Activated CD4-positive, alpha-beta T cell treated with anti-CD3 and anti-CD28 coated beads, Interleukin-2, amount 10 ng/mL, durations not matched to agents 7 days and 5 days (primary cell): Measurements from ENCODE around the gene RPL32. TPM values are rescaled to one million over a fixed set of nuclear protein-coding genes. Genes with fewer than 3 reads are reported as not detected.

ENCODE experiments used
- CTCF ChIA-PET: fragments of 350-600 bp; sonication (Branson Sonifier 250); formaldehyde crosslinking; loops from one replicate; lab custom pipeline; 2021; ENCODE audit warnings: antibody characterized with exemption; lab: Charles Lee
- POLR2A ChIA-PET: fragments of 350-600 bp; sonication (Branson Sonifier 250); formaldehyde crosslinking; loops from one replicate; lab custom pipeline; 2021; ENCODE audit warnings: antibody characterized with exemption; lab: Charles Lee
- DNase-seq: peaks from one replicate; pipeline ENCODE4 v3.0.0-alpha.2; 2020
- H3K27ac Mint-ChIP-seq: one replicate; pipeline ENCODE4 v1.8.0; 2021; ENCODE audit warnings: mild to moderate bottlenecking, moderate library complexity, mixed read lengths
- H3K27me3 Mint-ChIP-seq: one replicate; pipeline ENCODE4 v1.8.0; 2021; ENCODE audit warnings: mixed read lengths
- H3K36me3 Mint-ChIP-seq: one replicate; pipeline ENCODE4 v1.8.0; 2021; ENCODE audit warnings: low read depth, mixed read lengths
- H3K4me1 Mint-ChIP-seq: one replicate; pipeline ENCODE4 v1.8.0; 2021; ENCODE audit warnings: mixed read lengths
- H3K4me3 Mint-ChIP-seq: one replicate; pipeline ENCODE4 v1.8.0; 2021; ENCODE audit warnings: mild to moderate bottlenecking, moderate library complexity, mixed read lengths
- H3K9me3 Mint-ChIP-seq: one replicate; pipeline ENCODE4 v1.8.0; 2021; ENCODE audit warnings: mixed read lengths
- total RNA-seq, 2 experiments: library from RNA; stranded (reverse); gene quantifications; one replicate each; pipeline ENCODE4 v1.2.3, GENCODE V29; 2021

RPL32 gene
- total RNA-seq, 2 experiments from 2014 or later = 2,113 to 2,760 TPM

DNA sequence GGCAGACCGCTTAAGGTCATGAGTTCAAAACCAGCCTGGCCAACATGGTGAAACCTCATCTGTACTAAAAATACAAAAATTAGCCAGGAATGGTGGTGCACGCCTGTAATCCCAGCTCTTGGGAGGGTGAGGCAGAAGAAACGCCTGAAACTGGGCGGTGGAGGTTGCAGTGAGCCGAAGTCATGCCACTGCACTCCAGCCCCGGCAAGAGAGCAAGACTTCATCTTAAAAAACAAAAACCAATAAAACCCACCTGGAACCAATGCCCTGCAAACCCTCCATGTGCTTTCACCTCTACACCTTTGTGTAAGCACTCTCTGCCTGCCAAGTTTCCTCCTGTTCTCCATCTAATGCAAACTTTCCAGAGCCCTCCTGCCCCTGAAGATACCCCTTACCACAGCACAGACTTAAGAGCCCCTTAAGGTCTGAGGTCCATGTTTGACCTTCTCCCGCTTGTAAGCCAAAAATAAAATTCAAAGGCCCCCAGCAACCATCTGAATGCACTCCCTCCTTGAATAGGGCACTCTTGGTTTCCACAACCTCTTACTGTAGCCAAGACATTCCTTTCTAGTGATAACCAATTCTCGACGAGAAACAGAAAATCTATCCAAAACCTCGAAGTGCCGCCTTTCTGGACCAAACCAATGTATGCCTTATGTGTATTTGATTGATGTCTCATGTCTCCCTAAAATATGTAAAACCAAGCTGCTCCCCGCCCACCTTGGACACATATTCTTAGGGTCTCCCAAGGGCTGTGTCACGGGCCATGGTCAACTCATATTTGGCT, 3.0 kb downstream of the RPL32 start:
- peak overlapping the region; percentile 15 for H3K27ac Mint-ChIP-seq
- ChIA-PET CTCF (interaction anchor here (1.9 kb wide), 1 partner anchor 28 kb away, joined by 5 read pairs; no protein-coding TSS in a partner anchor), POLR2A (no interaction called here)
- H3K4me3 Mint-ChIP-seq = peak overlapping the region; percentile 98
- no peaks in the 10 kb centered on the region for H3K27me3 Mint-ChIP-seq
- peaks cover 74% of the 10 kb centered on the region for H3K36me3 Mint-ChIP-seq
- no peaks in the 10 kb centered on the region for H3K9me3 Mint-ChIP-seq
- no peak for DNase-seq
- peaks cover 52% of the 10 kb centered on the region for H3K4me1 Mint-ChIP-seq

DNA sequence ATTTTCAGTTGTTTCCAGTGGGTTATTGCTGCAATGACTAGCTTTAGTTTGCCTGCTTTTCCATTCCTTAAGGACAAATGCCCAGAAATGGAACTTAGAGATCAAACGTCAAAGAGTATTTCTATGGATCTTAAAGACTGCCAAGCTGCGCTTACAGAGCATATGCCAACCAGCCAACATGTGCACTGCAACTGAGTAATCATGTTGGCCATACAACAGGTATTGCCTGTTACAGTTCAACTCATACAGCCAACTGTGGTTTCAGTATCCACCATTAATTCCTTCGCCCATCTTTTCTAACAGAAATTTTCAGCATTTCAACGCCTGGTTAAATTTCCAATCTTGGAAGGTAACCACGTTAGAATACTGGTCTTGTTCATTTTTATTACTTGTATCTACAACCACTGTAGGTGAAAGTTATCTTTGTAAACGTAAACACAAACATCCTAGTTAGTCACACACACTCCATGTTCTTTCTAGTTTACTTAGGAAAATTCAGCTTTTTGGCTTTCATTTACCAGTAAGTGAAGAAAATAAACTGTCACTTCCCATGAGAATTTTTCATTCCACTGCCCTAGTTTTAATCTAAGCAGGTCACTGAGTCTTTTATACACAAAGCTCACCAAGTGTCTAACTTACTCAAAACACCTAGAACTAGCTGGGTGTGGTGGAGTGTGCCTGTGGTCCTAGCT, 3.9 kb downstream of the RPL32 start:
- Mint-ChIP-seq H3K4me3 (peak overlapping the region; percentile 11), H3K27me3 (no peaks in the 10 kb centered on the region), H3K4me1 (peaks cover 52% of the 10 kb centered on the region), H3K9me3 (no peaks in the 10 kb centered on the region), H3K27ac (no peak overlapping the region), H3K36me3 (peaks cover 81% of the 10 kb centered on the region)
- CTCF ChIA-PET = no interaction called here
- POLR2A ChIA-PET = no interaction called here
- DNase-seq = no peak

DNA sequence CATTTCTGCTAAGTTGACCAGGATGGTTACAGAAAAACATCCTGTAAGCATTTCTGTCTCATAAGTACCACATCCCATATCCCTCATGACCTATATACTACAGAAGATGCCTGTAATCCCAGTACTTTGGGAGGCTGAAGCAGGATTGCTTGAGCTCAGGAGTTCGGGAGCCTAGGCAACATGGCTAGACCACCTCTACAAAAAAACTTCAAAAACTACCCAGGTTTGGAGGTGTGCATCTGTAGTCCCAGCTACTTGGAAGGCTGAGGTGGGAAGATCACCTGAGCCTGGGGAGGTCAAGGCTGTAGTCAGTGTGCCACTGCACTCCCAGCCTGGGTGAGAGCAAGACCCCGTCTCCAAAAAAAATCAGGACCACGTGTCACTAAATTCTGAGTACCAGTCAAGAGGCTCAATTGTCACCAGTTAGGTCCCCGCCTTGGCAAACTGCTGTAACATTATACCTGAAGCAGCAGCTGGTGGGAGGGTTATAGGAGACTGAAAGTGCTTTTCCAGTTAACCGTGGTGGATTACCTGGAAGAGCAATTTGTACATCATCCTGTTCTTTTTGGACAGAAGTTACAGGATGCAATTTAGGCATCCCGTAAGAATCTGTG, 6.2 kb downstream of the RPL32 start:
- H3K27me3 Mint-ChIP-seq = no peaks in the 10 kb centered on the region

DNA sequence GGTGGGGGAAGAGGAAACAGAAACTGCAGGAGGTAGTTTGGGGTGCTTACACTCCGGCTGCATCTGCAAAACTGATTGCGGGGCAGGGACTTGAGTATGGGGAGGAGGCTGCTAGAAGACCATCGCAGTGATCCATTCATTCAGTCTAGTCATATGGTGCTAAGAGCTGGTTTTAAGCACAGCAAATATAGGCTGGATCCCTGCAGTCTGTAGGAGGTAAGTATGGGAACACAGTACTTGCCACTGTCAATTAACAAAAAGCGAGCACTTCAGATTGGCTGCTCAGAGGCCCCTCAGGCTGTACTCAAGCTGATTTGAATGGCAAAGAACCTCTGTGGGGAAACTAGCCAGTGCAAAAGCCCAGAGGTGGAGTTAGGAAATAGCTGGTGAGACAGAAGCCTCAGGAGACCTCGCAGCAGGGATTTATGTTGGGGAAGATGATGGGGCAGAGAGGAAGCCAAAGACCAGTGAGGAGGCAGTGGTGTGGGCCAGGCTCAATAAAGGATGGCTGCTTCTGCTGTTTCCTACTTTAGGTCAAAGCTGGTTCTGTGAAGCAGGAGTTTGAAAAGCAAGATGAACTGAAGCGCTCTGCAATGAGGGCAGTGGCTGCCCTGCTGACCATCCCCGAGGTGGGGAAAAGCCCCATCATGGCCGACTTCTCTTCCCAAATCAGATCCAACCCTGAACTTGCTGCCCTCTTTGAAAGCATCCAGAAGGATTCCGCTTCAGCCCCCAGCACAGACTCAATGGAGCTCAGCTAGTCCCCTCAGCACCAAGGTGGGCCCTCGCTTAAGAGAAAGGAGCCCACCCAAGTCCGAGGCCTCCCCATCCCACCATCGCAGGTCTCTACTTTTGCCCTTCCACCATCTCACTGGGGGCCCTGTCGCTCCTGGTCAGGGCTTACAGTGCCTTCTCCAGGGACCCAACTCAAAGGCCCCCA, 7.9 kb downstream of the RPL32 start:
- H3K4me3 Mint-ChIP-seq = no peak overlapping the region
- no peak for DNase-seq
- POLR2A ChIA-PET = no interaction called here
- CTCF ChIA-PET = interaction anchor here (0.8 to 5.2 kb wide), 4 partner anchors 8 to 24 kb away, joined by 3 to 37 read pairs (median 9); partner anchors contain the start of gene RPL32
- H3K36me3 Mint-ChIP-seq = peaks cover 56% of the 10 kb centered on the region
- H3K9me3 Mint-ChIP-seq = no peaks in the 10 kb centered on the region
- no peak overlapping the region for H3K27ac Mint-ChIP-seq
- peaks cover 22% of the 10 kb centered on the region for H3K4me1 Mint-ChIP-seq
- H3K27me3 Mint-ChIP-seq = no peaks in the 10 kb centered on the region

More for the DNA sequence above, 6.2 kb downstream of the RPL32 start:
- Mint-ChIP-seq H3K4me3 (no peak overlapping the region), H3K4me1 (peaks cover 39% of the 10 kb centered on the region), H3K27ac (no peak overlapping the region), H3K9me3 (no peaks in the 10 kb centered on the region), H3K36me3 (peaks cover 73% of the 10 kb centered on the region)
- no peak for DNase-seq
- ChIA-PET CTCF (interaction anchor here (1.4 kb wide), 1 partner anchor 9 kb away, joined by 8 read pairs; no protein-coding TSS in a partner anchor), POLR2A (no interaction called here)

DNA sequence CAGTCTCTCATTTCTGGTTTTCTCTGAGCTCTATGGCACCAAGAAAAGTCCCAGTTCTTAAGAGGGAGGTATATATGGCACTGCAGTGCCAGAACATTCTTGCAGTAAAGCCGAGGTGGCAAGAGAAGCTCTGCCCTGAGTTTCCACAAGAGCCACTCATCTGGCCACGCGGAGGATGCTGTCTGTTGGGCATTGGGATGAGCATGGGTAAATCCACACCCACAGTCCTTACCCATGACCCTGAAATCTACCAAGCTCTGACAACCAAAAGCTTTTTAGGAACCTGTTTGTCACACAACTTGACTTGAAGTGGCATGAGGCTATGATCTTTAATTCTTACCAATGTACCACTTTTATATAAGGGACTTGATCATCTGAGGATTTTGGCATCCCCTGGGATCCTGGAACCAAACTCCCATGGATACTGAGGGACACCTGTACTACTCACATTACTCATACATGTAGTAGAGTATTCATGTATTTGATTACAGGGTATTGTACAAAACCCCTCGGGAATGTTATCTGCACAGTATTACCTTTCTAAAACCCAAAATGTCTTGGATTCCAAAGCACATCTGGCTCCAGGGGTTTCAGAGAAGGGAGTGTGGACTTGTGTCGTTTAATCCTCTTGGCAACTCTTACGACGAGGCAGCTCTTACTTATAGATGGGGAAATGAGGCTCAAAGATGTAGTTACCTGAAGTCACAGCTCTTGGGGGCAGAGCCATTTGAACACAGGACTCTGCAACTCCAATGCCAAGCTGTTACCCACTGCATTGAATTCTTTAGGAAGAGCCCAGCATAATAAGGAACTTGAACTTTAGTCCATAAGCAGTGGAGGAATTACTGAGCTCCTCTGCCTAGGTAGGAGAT, 8.8 kb downstream of the RPL32 start:
- Mint-ChIP-seq H3K36me3 (peaks cover 47% of the 10 kb centered on the region), H3K27me3 (no peaks in the 10 kb centered on the region), H3K27ac (no peak overlapping the region), H3K9me3 (no peaks in the 10 kb centered on the region), H3K4me1 (peaks cover 13% of the 10 kb centered on the region), H3K4me3 (no peak overlapping the region)
- ChIA-PET CTCF (interaction anchor here (0.8 to 5.2 kb wide), 4 partner anchors 9 to 23 kb away, joined by 3 to 37 read pairs (median 9); partner anchors contain the start of gene RPL32), POLR2A (no interaction called here)
- DNase-seq = no peak

DNA sequence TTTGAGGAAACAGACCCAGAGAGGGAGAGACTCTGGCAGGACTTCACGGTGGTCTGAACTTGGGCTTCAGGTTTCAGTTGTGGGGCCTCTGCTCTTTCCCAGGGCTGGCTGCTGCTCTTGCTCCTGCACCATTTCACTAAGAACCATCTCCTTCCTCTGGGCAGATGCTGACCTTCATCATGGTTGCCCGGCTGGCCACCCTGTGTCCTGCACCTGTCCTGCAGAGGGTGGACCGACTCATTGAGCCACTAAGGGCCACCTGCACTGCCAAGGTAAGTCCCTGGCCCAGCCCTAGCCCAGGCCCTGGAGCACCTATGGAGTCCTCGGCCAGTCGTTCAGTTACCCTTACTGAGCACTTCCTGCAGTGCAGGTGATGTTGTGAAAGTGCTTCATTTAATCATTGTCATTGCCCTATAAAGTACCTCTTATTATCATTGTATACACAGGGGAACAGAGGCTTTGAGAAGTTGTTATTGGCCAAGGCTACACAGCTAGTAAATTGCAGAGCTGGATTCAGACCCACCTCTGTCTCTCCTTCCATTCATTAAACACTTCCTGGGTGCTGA, 10.0 kb downstream of the RPL32 start:
- H3K4me3 Mint-ChIP-seq = no peak overlapping the region
- no peak overlapping the region for H3K27ac Mint-ChIP-seq
- H3K9me3 Mint-ChIP-seq = no peaks in the 10 kb centered on the region
- no peaks in the 10 kb centered on the region for H3K27me3 Mint-ChIP-seq
- peaks cover 37% of the 10 kb centered on the region for H3K36me3 Mint-ChIP-seq
- peaks cover 2% of the 10 kb centered on the region for H3K4me1 Mint-ChIP-seq
- ChIA-PET POLR2A (interaction anchor here (0.6 kb wide), 1 partner anchor 944 kb away, joined by 3 read pairs; no protein-coding TSS in a partner anchor), CTCF (interaction anchor here (3.3 to 5.2 kb wide), 2 partner anchors 10 to 22 kb away, joined by 15 to 37 read pairs; partner anchors contain the start of gene RPL32)
- no peak for DNase-seq

DNA sequence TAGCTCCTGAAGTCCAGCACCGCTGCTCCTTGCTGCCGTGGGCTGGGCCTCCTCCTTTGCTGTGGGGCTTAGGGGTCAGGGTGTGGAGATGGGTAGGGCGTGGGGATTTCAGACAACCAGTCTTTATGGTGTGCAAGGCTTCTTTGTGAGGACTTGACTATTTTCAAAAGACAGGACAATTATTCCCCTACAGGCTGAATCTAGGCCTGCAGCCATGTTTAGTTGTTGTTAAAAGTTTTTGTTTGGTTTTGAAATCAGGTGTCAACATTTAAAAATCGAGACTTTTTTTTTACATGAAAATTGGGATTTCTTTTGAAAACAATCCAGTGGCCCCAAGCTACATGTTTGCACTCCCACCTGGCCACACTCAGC, 10.6 kb downstream of the RPL32 start:
- Mint-ChIP-seq H3K4me3 (no peak overlapping the region), H3K27me3 (no peaks in the 10 kb centered on the region), H3K4me1 (no peaks in the 10 kb centered on the region), H3K9me3 (no peaks in the 10 kb centered on the region), H3K27ac (no peak overlapping the region), H3K36me3 (peaks cover 31% of the 10 kb centered on the region)
- ChIA-PET CTCF (interaction anchor here (0.8 to 5.2 kb wide), 3 partner anchors 11 to 140 kb away, joined by 3 to 37 read pairs (median 15); partner anchors contain the start of gene RPL32), POLR2A (no interaction called here)
- DNase-seq = no peak

DNA sequence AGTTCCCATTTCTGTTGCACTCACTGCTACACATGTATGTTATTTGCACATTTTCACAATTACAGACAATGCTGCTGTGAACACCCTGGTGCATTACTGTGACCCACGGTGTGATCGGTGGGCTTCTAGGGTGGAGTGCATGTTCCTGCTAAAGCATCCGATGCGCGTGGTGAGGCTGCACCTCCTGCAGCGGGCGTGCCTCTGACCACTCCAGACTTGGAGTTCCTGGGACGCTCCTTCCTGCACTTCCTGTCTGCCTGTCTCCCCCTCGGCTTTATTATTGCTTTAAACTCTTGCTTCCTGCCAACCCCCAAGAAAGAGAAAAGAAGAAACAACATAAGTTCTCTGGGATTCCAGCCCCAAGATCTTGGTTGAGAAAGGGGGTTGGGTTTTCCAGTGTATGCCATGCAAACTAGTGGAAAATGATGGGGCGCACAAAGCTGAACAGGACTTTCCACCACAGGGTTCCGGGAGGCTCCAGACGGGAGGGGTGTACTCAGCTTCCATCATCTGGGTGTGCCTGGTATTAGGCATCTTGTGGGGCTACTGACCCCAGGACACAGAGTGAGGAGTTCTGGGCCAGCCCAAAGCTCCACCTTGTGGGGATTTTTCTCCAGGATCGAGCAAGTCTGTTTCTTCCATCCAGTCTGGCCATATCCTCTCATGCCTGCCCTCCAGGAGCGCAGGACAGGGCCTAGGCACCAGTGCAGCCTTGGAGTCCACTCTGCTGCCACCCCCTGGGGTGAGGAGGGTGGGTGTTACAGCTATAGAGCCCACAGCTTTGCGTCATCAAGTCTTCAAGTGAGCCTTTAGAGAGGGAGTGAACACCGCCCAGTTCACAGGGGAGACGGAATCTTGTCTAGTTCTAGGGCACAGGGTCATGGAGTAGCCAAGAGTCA, 11.2 kb downstream of the RPL32 start:
- Mint-ChIP-seq H3K4me1 (no peaks in the 10 kb centered on the region), H3K9me3 (no peaks in the 10 kb centered on the region), H3K27me3 (no peaks in the 10 kb centered on the region), H3K4me3 (no peak overlapping the region), H3K36me3 (peaks cover 26% of the 10 kb centered on the region), H3K27ac (no peak overlapping the region)
- DNase-seq = no peak
- CTCF ChIA-PET = interaction anchor here (0.8 to 5.2 kb wide), 2 partner anchors 11 to 140 kb away, joined by 3 to 37 read pairs; partner anchors contain the start of gene RPL32
- POLR2A ChIA-PET = no interaction called here

DNA sequence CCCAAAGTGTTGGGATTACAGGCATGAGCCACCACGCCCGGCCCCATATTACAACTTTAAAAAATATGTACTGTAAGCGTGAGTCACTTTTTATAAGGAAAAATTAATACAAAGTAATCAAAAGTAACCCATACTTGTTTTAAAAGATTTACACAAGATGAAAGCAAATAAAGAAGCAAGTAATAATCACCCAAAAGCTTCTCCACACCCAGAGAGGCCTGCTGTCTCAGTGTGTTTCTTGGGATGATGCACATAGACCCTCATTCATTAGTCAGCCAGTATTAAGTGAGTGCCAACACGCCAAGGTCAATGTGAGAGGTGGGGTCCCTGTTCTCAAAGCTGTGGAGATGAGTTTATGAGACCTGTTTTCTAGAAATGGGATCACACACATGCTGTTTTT, 12.0 kb downstream of the RPL32 start:
- ChIA-PET CTCF (interaction anchor here (5.2 kb wide), 1 partner anchor 12 kb away, joined by 37 read pairs; the partner anchor contains the start of gene RPL32), POLR2A (no interaction called here)
- Mint-ChIP-seq H3K27ac (no peak overlapping the region), H3K4me3 (no peak overlapping the region), H3K36me3 (peaks cover 21% of the 10 kb centered on the region), H3K27me3 (no peaks in the 10 kb centered on the region), H3K9me3 (no peaks in the 10 kb centered on the region), H3K4me1 (no peaks in the 10 kb centered on the region)
- no peak for DNase-seq

DNA sequence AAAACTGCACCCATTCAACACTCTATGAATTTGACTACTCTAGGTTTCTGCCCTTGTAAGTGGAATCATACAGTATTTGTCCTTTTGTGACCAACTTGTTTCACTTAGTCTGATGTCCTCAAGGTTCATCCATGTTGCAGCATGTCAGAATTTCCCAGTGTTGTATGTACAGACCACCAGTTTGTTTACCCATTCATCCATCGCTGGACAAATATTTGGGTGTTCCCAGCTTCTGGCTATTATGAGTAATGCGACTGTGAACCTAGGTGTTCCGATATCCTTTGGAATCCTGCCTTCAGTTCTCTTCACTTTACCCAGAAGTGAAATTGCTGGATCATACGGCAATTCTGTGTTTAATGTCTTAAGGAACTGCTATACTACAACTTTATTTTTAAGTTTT, 12.6 kb downstream of the RPL32 start:
- ChIA-PET POLR2A (no interaction called here), CTCF (no interaction called here)
- Mint-ChIP-seq H3K4me1 (no peaks in the 10 kb centered on the region), H3K4me3 (no peak overlapping the region), H3K9me3 (no peaks in the 10 kb centered on the region), H3K36me3 (peaks cover 14% of the 10 kb centered on the region), H3K27me3 (no peaks in the 10 kb centered on the region), H3K27ac (no peak overlapping the region)
- no peak for DNase-seq
